Measurements from ENCODE around the gene CDH4.

The CDH4 gene

GRCh38 chr20:61757678-61758563 is 505.9 kb downstream of the CDH4 start:
- H3K4me3 ChIP-seq (ENCODE audit: low read length), result no peak overlapping the region
- TF ChIP-seq ZNF274 (IDR thresholded peaks at IDR 0.05; ENCODE audit: low read depth, low read length), result no peak

- no peak for TF ChIP-seq ZNF274 (IDR thresholded peaks at IDR 0.05; ENCODE audit: low read depth, low read length)
These were observed 506.6 kb downstream of the CDH4 start for GRCh38 chr20:61758564-61759200.

GRCh38 chr20:61759286-61760065 is 507.4 kb downstream of the CDH4 start:
- H3K4me3 ChIP-seq (ENCODE audit: low read length), result no peak overlapping the region
- no peak for TF ChIP-seq ZNF274 (IDR thresholded peaks at IDR 0.05; ENCODE audit: low read depth, low read length)

More at GRCh38 chr20:61758564-61759200, 506.6 kb downstream of the CDH4 start:
- no peak overlapping the region for H3K4me3 ChIP-seq (ENCODE audit: low read length)

- TF ChIP-seq ZNF274 (IDR thresholded peaks at IDR 0.05; ENCODE audit: low read depth, low read length), result no peak
- H3K4me3 ChIP-seq (ENCODE audit: low read length), result no peak overlapping the region
These were observed 508.3 kb downstream of the CDH4 start for GRCh38 chr20:61760321-61760720.

GRCh38 chr20:61760731-61761130 is 508.7 kb downstream of the CDH4 start:
- no peak for TF ChIP-seq ZNF274 (IDR thresholded peaks at IDR 0.05; ENCODE audit: low read depth, low read length)
- no peak overlapping the region for H3K4me3 ChIP-seq (ENCODE audit: low read length)

- H3K4me3 ChIP-seq (ENCODE audit: low read length), result no peak overlapping the region
- TF ChIP-seq ZNF274 (IDR thresholded peaks at IDR 0.05; ENCODE audit: low read depth, low read length), result no peak
These were observed 509.5 kb downstream of the CDH4 start for GRCh38 chr20:61761453-61762166.

- H3K4me3 ChIP-seq (ENCODE audit: low read length), result no peak overlapping the region
- TF ChIP-seq ZNF274 (IDR thresholded peaks at IDR 0.05; ENCODE audit: low read depth, low read length), result no peak
These were observed 510.2 kb downstream of the CDH4 start for GRCh38 chr20:61762167-61762710.

GRCh38 chr20:61762886-61763739 is 511.1 kb downstream of the CDH4 start:
- TF ChIP-seq ZNF274 (IDR thresholded peaks at IDR 0.05; ENCODE audit: low read depth, low read length), result no peak
- H3K4me3 ChIP-seq (ENCODE audit: low read length), result no peak overlapping the region

GRCh38 chr20:61763740-61764400 is 511.8 kb downstream of the CDH4 start:
- no peak for TF ChIP-seq ZNF274 (IDR thresholded peaks at IDR 0.05; ENCODE audit: low read depth, low read length)
- H3K4me3 ChIP-seq (ENCODE audit: low read length), result no peak overlapping the region

- TF ChIP-seq ZNF274 (IDR thresholded peaks at IDR 0.05; ENCODE audit: low read depth, low read length), result no peak
- H3K4me3 ChIP-seq (ENCODE audit: low read length), result no peak overlapping the region
These were observed 512.5 kb downstream of the CDH4 start for GRCh38 chr20:61764471-61765025.

GRCh38 chr20:61765081-61765870 is 513.2 kb downstream of the CDH4 start:
- H3K4me3 ChIP-seq (ENCODE audit: low read length), result no peak overlapping the region
- no peak for TF ChIP-seq ZNF274 (IDR thresholded peaks at IDR 0.05; ENCODE audit: low read depth, low read length)

Data from GM08714 (cell line).